NCI-H446 treated with DMSO at 0.1 percent for 48 hours (cell line): ENCODE data around the gene ISM1.
"Not testable (repeated sequence)": the region's sequence is repeated elsewhere in the genome, so short reads cannot be mapped to it uniquely, and the experiment has no call there.

Experiments
- DNase-seq: peaks from one replicate; lab custom pipeline; 2025; lab: John Stamatoyannopoulos, UW

Gene ISM1

DNA sequence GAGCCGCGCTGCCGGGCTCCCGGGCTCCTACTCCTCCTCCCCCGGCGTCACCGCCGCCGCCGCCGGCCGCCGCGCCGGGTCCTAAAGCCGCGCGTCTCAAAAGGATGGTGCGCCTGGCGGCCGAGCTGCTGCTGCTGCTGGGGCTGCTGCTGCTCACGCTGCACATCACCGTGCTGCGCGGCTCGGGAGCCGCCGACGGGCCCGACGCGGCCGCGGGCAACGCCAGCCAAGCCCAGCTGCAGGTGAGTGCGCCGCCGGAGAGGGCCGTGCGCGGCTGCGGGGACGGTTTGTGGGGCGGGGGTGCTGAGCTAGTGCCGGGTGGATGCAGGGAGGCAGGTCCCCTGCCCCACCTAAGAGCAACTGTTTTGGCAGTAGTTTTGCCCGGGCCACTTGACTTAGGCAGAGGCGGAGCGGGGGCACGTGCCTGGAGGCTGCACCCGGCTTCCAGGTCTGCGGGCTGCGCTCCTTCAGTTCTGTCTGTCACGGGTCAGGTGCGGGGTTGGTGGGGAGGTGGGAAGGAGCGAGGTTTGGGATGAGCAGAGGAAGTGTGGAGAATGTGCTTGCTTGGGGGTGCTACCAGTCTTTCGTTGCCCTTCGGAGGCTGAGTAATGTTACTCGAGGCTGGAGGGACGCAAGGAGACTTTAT, 722 bp downstream of the ISM1 start:
- DNase-seq, result no peak

DNA sequence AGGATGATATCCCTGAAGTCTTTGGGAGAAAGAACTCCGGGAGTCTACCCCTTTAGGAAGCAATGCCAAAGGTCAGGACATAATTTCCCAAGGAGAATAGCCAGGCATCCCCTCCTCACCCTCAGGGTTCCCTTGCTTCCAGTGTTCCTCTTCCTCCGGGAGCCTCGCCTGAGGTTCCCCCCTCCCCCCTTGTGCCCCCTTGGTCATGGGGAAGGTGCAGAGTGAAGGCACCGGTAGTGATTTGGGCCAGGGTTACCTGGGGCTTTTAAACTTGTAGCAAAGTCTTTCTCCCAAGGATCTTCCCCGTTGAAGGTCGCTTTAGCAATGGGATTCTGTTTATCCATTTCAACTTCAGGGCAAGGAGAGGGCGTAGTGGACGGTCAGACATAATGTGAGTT, 1.2 kb downstream of the ISM1 start:
- no peak for DNase-seq

DNA sequence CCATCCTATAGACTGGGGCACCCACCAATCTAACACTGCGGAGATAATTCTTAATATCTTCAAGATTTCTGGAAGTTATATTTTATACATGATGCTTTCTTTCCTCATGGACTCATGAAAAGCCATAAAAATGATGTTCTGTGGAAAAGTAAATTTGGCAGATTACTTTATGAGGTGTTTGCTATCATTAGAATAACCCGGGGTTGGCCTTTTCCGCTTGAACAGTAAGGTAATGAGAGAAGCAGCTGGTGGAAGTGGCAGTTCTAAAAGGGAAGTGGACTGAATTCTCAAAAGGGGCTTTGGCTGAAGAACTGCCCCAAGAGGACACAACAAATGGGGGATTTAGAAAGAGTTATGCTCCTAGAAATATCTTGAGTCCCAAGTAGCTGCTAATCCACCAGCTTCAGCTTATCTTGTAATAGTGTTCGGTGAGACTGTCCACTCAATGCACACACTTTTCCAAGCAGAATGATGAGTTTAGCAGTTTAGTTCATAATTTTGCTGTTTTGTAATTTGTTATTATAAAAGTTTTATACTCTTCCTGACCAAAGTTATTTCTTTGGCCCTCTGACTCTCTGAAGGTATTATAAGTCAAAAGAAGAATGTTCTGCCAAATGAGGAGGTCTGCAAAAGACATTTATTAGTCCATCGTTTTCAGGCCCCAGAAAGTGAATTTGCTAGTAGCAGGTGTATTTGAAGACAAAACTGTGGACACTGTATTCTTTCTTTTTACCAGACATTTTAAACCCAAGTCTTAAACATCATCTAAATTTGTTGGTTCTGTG, 2.9 kb downstream of the ISM1 start:
- DNase-seq, result no peak

DNA sequence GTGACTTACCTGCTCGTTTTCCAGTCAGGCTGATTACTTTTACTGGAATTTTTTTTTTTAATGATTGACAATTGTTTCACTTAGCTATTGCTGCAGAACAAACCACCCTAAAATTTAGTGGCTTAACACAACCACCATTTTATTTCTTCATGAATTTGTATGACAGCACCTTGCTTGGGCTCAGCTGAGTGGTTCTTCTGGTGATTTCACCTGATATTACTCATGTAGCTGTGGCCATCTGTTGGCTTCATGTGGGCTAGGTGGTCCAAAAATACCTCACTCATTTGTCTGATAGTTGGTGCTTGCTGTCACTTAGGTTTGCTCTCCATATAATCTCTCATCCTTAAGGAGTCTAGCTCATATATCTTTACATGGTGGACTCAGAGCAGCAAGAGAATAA, 5.3 kb downstream of the ISM1 start:
- DNase-seq, result no peak

DNA sequence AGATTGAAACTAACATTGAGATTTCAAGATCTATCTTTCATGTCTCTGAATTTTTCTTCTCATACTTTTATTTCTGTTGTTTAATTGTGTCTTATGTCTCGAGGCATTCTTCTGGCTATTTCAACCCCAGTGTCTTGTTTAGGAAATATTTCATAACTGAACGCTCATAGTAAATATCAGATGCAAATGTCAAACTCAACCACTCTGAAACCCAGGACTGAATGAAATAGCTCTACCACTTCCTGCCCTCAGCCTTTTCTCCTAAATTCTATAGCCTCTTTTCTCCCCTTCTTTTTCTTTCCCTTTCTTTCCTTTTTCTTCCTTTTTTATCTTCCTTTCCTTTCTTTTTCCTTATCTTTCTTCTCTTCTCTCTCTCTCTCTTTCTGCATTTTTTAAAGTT, 7.7 kb downstream of the ISM1 start:
- DNase-seq, result no peak

DNA sequence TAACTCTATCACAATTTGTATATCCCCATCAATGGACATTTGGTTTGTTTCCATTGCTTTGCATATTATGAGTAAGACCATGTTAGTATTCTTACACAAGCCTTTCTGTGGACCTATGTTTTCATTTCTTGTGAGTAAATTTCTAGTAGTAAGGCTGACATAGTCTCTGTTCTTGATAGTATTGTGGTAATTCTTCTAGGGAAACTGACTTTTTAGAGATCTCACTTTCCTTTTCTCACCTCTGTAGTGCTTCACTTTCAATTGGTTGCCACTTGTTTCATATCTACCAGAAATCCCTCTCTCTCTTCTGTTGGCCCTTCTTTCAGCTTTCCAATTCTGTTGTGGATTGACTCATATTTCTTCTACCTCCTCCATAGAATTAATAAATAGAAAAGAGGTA, 8.5 kb downstream of the ISM1 start:
- DNase-seq, result no peak

DNA sequence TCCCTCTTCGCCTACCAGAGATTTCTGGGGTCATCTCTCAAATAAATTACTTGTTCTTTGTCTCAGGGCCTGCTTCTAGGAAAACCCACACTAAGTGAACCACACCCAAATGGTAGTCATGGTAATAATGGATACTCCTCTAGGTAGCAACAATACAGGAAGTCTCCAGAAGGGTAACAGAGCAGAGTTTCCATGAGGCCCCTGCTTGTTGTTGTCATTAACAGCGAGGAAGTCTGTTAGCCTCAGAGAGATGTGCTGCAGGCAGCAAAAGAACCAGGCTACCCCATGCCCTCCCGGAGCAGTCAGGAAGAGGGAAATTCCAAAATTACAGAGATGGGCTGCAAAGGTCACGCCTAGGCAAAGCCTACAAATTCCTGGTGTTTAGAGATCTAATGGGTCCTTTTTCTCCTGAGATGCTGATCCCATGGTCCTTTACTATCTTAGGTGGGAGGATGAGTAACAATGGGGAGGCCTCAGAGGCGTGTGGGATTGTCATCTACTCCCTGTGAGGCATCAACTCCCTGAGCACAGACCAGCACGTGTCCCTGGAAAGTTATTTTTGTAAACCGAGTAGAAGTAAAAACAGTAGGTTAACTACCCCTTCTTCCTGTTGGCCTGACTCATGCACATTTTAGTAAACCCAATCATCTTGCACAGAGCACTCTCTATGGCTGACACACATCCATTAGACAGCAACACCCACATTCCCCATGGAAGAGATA, 10.1 kb downstream of the ISM1 start:
- no peak for DNase-seq

DNA sequence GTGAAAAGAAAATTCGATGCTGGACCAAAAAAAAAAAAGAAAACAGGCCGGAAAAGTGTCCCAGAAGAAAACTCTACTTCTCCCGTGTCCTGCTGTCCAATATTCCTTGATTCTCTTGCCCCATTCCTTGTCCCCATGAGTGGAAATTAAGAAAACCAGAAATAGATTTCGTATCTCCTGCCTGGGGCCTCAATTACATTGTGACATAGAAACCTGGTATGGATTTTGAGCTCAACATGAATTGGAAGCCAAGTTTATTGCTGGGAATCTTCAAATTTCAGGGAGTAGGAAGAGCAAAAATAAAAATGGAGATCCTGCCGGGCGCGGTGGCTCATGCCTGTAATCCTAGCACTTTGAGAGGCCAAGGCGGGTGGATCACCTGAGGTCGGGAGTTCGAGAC, 11.9 kb downstream of the ISM1 start:
- no peak for DNase-seq

DNA sequence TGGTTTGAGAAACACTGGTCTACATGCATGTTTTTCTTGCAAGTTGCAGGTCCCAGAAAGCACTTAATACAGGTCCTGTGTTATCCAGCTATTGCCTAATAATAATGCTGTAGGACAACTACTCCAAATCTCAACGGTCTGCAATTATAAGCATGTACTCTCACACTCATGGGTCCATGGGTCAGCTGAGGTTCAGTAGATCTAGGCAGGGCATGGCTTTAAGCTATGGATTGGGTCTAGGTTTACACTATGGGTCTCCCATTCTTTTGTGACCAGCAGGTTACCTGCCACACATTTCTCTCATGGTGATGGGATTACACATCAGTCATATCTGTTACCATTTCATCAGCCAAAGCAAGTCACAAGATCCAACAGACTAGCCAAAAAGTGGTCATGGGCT, 13.9 kb downstream of the ISM1 start:
- DNase-seq, result no peak

DNA sequence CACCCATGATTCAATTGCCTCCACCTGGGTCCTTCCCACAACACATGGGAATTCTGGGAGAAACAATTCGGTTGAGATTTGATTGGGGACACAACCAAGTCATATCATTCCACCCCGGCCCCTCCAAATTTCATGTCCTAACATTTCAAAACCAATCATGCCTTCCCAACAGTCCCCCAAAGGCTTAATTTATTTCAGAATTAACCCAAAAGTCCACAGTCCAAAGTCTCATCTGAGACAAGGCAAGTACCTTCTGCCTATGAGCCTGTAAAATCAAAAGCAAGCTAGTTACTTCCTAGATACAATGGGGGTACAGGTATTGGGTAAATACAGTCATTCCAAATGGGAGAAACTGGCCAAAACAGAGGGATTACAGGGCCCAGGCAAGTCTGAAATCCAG, 15.3 kb downstream of the ISM1 start:
- DNase-seq, result not testable (repeated sequence)

DNA sequence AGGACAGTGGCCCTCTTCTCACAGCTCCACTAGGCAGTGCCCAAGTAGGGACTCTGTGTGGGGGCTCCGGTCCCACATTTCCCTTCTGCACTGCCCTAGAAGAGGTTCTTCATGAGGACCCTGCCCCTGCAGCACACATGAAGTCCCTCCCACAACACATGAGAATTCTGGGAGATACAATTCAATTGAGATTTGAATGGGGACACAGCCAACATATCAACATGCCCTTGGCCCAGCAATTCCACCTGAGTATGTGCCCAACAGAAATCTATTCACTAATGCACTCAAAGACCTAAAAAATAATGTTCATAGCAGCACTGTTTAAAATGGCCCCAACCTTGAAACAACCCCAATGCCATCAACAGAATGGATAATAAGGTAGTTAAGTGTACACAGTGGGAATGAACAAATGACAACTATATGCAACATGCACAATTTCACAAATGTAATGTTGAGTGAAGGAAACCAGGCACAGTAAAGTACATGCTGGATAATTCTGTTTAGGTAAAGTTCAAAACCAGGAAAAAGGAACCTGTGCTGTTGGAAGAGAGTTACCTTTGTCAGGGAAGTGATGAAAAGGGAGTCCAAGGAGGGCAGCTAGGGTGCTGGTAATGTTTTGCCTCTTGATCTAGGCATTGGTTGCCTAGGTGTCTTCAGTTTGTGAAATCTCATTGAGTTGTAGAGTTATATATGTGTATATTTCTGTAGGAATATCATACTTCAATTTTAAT, 16.1 kb downstream of the ISM1 start:
- DNase-seq, result no peak

DNA sequence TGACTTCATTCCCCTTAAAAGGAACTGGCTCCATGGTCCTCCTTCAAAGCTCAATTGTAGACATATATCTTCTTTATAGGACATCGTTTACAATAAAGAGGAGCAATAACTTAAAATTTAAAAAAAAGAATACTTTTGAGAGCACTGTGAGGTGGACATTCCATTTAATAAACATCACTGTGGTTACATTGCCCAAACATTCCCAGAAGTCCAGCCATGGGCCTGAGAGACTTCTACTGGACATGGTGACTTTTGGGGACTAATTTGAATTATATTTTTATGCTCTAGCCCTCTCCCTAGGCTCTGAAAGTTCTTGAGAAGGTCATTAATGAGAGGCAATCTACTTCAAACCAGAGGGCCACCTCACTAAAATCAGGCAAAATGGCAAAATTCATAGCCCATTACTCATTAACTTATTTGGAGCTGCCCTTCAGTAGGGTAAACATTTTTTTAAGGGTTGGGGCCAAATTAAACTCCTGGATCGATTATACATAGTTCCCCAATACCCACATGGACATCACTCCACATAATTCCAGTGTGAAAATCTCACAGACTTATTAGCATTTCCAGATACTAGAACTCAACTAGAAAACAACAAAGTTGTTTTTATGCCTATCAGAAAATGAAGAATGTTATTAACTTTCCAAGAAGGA, 17.1 kb downstream of the ISM1 start:
- no peak for DNase-seq

DNA sequence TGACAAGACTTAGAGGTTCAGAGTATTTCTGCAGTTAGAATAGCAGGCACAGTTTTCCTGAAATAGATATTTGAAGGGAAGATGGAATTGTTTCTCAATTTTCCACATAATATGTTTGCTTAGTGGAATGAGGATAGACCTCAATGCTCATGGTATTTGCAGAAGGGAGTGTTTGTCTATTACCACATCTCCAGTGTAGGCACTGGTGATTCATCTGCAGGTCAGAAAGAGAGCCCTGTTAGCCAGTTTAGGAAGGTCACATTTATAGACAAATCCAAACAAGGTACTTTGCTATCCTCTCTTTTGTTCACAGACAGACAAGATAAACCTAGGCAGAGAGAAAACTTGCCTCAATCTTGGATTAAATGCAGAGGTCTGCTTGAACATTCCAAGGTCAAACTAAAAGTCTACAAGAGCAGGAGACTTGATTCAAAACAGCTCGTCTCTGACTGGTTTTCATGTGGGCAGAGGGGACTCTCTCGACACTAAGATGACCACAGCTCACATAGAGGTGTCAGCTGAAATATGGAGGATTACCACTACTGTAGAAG, 22.8 kb downstream of the ISM1 start:
- no peak for DNase-seq

DNA sequence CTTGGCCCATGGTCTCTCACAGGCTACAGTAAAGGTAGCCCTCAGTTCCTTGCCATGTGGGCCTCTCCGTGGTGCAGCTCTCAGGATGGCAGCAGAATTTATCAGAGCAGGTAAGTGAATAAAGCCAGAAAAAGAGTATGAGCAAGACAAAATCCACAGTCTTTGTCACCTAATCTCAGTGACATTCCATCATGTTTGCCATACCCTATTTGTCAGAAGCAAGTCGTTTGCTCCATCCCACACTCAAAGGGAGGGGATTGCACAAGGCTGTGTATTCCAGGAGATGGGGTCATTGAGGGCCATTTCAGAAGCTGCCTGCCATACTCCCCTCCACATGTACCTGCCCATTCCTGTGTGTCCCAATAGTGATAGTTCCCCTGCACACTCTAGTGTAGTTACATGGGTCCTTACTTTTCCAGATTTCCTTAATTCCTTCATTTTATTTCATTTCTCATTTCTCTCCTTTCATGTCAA, 24.2 kb downstream of the ISM1 start:
- no peak for DNase-seq

DNA sequence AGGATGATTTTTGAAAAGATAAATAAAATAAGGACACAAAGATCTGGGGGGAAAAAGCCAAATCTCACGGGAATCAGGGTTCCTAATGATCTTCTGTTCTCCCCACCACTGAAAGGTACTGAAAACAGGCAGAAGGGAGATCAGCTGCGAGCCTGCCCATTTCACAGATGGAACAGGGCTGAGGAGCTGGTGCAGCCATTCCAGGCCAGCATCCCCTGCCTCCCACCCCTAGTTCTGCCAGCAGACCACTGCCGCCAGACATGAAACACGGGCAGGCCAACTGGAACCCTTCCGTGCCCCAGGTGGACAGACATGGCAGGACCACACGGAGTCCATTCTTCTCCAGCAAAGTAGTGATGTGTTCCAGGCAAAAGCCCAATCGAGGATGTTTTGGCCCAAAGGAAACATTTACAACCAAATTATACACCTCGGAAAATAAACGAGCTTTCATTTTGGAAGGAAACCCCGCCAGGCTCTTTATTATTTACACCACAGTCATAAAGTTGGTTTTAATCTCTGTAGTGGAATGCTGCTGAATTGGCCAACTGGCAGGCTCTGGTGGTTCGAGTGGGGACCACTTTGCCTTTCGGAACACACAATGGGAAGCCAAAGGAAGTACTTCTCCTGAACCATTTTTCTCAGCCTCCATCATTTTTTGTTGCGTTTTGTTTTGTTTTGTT, 28.2 kb downstream of the ISM1 start:
- DNase-seq, result no peak

DNA sequence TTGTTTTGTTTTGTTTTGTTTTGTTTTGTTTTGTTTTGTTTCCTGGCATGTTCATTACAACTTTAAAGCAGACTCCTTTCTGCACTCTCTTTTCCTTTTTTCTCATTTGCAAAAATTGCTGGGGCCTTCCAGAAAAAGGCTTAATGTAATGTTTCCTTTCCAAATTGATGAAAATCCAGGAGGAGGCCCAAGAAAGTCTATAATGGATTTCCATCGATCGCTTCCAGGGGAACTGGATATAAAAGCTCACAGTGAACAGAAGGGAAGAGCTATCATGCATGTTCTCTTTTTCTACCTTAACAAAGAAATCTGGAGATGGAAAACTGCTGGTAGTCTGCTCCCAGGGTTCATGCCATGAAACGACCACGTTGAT, 28.7 kb downstream of the ISM1 start:
- DNase-seq, result no peak

DNA sequence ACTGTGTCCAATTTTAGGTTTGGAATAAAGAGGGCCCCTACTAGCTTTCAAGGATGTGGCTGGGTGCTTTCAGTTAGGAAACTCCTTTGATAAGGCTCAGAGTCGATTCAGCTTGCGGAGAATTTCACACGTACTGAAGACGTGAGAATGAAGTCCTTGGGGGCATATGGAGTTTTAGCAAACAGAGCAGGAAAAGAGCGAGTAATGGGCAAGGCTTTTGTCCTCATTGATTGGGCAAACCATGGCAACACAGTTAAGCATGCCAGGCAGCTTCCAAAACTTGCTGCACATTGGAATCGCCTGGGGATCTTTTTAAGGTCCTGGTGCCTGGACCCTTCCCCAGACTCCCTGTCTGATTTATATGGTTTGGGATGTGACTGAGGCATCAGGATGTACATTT, 29.2 kb downstream of the ISM1 start:
- DNase-seq, result no peak

DNA sequence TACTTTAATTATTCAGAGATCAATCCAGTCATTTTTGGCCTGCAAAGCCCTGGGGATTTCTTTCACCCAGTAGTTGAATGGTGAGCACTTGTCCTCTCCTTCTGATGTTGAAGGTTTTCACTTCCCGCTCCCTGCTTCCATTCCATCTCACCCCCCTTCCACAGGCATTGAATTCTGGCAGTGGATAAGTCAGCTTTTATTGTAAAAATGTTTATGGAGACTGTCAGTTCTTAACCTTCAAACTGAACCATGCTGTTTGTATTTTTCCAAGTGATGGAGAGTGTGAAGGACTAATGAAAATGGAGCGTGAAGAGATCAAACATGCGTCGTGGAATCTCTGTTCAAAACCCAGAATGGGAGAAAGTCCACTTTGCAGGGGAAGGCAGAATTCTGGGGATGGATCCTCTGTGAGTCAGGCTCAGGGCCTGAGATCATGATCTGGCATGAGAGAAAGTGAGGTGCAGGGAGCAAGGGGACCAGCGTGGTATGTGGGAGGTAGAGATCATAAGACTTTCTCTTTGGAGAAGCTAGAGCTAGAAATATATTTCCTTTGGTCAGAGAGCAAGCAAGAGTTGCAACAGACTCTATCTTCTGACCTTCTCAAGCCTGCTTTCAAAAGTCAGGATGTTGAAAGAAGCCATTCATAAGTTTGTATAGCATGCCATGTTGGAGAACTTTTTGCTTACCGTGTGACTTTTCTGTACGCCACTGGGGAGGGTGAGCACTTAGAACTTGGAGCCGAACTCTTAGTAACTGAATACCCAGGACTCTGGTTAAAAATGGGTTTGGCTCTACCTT, 30.2 kb downstream of the ISM1 start:
- DNase-seq, result no peak

DNA sequence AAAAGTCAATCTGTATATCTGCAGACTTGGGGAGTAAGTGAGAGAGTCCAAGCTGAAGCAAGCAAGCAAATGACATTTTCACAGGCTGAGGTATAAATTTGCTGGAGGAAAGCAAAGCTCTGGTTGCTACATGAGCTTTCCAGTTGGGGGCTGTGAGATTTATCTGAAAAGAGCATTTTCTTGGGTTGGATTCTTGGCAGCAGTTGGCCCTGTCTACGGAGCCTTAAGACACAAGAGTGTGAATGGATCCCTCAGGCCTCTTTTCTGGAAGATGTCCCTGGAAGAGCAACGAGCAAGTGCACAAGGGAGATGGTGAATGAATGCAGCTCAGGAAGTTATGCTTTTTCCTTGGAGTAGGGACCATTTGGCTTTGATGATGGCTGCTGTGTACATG, 30.8 kb downstream of the ISM1 start:
- no peak for DNase-seq

DNA sequence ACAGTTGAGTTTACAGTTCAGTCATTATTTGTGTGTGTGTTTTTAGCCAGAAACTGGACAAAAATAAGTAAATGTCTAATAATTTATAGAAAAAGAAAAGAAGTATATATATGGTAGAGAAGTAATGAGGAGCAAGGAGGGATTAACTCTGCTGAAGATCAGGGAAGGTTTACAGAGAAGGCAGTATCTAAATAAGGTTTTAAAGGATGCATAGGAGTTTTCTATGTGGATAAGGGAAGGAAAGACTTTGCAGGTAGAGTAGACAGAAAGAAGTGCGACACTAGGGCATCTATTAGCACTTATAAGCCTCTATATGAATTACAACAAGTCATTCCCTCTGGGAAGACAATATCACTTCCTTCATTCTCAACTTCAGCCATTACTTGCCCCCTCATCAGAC, 34.3 kb downstream of the ISM1 start:
- no peak for DNase-seq
